Measurements from ENCODE around the gene NSL1. TPM values are rescaled to one million over a fixed set of nuclear protein-coding genes. Genes with fewer than 3 reads are reported as not detected.
"Not testable (repeated sequence)": the region's sequence is repeated elsewhere in the genome, so short reads cannot be mapped to it uniquely, and the experiment has no call there.

The NSL1 gene
- total RNA-seq, 4 donors from 2014 or later: 20.1 to 36.4 (median 31.1) TPM

DNA sequence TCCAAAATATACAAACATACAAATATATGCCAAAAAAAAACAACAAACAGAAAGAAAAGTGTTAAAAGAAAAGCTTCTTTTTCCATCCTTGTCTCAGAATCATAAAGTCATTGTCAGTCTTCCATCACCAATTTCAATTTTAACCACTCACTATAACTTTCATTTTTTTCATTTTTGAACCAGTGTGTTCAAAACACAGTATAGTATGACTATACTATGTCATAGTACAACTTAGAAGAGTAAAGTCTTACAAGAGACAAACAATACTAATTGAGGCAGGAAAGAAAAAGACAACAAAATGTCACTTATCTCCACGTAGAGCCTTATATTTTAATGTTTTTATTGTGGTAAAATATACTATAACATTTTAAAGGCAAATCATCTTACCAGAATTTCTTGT lies 7.6 kb downstream of the NSL1 start:
- WGBS, 2 donors (ENCODE audit: low coverage in 1 of 2): 62 to 81% methylated on average over 1 of the region's 1 CpG
- TF ChIP-seq, protein P1, sequence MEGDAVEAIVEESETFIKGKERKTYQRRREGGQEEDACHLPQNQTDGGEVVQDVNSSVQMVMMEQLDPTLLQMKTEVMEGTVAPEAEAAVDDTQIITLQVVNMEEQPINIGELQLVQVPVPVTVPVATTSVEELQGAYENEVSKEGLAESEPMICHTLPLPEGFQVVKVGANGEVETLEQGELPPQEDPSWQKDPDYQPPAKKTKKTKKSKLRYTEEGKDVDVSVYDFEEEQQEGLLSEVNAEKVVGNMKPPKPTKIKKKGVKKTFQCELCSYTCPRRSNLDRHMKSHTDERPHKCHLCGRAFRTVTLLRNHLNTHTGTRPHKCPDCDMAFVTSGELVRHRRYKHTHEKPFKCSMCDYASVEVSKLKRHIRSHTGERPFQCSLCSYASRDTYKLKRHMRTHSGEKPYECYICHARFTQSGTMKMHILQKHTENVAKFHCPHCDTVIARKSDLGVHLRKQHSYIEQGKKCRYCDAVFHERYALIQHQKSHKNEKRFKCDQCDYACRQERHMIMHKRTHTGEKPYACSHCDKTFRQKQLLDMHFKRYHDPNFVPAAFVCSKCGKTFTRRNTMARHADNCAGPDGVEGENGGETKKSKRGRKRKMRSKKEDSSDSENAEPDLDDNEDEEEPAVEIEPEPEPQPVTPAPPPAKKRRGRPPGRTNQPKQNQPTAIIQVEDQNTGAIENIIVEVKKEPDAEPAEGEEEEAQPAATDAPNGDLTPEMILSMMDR (IDR thresholded peaks at IDR 0.05): no peak
- TF ChIP-seq EP300 (IDR thresholded peaks at IDR 0.05) (no peak), POLR2A (IDR thresholded peaks at IDR 0.05) (no peak), POLR2AphosphoS5 (IDR thresholded peaks at IDR 0.05) (no peak)
- Histone ChIP-seq H3K27ac (no peak overlapping the region), H3K9me3 (no peaks in the 10 kb centered on the region), H3K36me3 (peaks cover 0 to 65% of the 10 kb centered on the region in 2 donors), H3K27me3 (no peaks in the 10 kb centered on the region), H3K4me1 (peaks cover 0 to 7% (median 0%) of the 10 kb centered on the region in 3 donors), H3K4me3 (no peak overlapping the region)
- no peak for ATAC-seq

DNA sequence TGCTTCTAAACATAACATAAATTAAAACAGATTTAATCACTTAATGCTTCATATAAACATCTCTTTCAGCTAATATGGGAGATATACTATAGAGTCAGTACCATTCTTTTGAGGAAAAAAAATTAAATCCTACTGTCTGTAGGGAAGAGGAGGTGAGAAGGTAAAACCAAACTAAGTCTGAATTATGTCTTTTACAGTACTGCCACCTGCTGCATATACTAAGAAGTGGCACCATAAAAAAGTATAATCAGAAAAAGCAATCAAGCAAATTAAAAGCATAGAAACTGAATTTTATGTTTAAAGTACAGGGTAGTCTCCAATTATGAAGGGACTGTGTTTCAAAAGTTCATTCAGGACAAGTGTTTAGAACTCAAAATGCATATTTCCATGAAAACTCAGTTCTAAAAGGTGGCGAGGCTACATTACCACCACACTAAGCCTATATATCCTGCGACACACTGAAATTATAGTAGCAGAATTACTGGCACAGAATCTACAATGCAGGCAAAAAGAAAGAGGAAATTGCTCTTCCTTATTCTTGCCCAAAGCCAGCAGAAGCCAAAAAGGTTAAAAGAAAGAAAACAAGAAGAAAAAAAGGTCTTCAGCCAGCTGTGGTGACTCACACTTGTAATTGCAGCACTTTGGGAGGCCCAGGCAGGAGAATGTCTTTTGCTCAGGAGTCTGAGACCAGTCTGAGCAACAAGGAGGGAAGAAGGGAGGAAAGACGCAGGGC lies 9.0 kb downstream of the NSL1 start:
- 89 to 90% methylated on average over 3 of the region's 3 CpGs for WGBS, 2 donors (ENCODE audit: low coverage in 1 of 2)

DNA sequence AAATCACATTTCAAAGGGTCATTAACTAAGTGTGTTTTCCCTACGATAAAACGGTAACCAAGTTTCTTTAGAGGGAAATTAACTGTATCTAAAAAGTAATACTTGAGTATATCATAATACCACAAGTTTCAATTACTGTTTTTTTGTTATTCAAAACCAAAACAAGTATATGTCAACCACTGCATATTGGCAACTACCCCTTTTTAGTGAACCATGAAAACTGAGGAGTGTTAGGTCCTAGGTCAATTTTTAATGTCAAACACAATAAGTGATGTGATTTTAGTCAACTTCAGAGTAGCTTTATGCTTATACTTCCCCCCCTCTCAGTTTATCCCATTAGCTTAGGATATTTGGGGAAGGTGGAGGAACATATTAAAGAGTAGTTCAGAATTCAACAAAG lies 10.4 kb downstream of the NSL1 start:
- Histone ChIP-seq H3K27ac (no peak overlapping the region), H3K36me3 (peaks cover 0 to 53% of the 10 kb centered on the region in 2 donors), H3K27me3 (no peaks in the 10 kb centered on the region), H3K4me1 (no peaks in the 10 kb centered on the region), H3K4me3 (no peak overlapping the region), H3K9me3 (no peaks in the 10 kb centered on the region)
- no peak for ATAC-seq
- TF ChIP-seq EP300 (IDR thresholded peaks at IDR 0.05) (no peak), POLR2A (IDR thresholded peaks at IDR 0.05) (no peak), POLR2AphosphoS5 (IDR thresholded peaks at IDR 0.05) (no peak)
- TF ChIP-seq, protein P1 (IDR thresholded peaks at IDR 0.05): no peak
- 85 to 92% methylated on average over 2 of the region's 2 CpGs for WGBS, 2 donors (ENCODE audit: low coverage in 1 of 2)

More for the DNA sequence above, 9.0 kb downstream of the NSL1 start:
- Histone ChIP-seq H3K4me1 (no peaks in the 10 kb centered on the region), H3K27ac (no peak overlapping the region), H3K4me3 (no peak overlapping the region), H3K36me3 (peaks cover 0 to 62% of the 10 kb centered on the region in 2 donors), H3K9me3 (no peaks in the 10 kb centered on the region), H3K27me3 (no peaks in the 10 kb centered on the region)
- peak; percentile 41 for ATAC-seq
- TF ChIP-seq POLR2A (IDR thresholded peaks at IDR 0.05): no peak
- TF ChIP-seq, protein P1 (IDR thresholded peaks at IDR 0.05): peak in 3 of 4 experiments; percentile 51 to 60 (median 54)
- TF ChIP-seq EP300 (IDR thresholded peaks at IDR 0.05): no peak
- TF ChIP-seq POLR2AphosphoS5 (IDR thresholded peaks at IDR 0.05): no peak

DNA sequence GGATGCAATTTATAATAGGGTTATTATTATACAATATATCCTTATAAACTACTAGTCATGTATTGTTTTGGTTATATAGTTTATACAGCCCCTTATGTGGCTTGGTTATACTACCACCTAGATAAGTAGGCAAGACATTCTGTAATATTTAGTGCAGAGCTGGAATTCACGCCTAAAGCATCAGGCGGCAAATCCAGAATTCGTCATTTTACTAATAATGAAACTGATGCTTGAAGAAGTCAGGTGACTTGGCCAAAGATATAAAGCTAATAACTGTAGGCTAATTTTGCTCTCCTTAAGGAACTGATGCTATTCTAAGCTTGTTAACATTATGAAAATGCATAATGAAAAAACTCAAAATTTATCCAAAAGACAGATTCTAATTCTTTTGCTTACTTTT lies 10.8 kb downstream of the NSL1 start:
- 85 to 95% methylated on average over 3 of the region's 3 CpGs for WGBS, 2 donors (ENCODE audit: low coverage in 1 of 2)
- Histone ChIP-seq H3K9me3 (no peaks in the 10 kb centered on the region), H3K27ac (no peak overlapping the region), H3K4me3 (no peak overlapping the region), H3K36me3 (peaks cover 0 to 48% of the 10 kb centered on the region in 2 donors), H3K27me3 (no peaks in the 10 kb centered on the region), H3K4me1 (no peaks in the 10 kb centered on the region)
- TF ChIP-seq EP300 (IDR thresholded peaks at IDR 0.05) (no peak), POLR2A (IDR thresholded peaks at IDR 0.05) (no peak), POLR2AphosphoS5 (IDR thresholded peaks at IDR 0.05) (no peak)
- TF ChIP-seq, protein P1 (IDR thresholded peaks at IDR 0.05): no peak
- no peak for ATAC-seq

DNA sequence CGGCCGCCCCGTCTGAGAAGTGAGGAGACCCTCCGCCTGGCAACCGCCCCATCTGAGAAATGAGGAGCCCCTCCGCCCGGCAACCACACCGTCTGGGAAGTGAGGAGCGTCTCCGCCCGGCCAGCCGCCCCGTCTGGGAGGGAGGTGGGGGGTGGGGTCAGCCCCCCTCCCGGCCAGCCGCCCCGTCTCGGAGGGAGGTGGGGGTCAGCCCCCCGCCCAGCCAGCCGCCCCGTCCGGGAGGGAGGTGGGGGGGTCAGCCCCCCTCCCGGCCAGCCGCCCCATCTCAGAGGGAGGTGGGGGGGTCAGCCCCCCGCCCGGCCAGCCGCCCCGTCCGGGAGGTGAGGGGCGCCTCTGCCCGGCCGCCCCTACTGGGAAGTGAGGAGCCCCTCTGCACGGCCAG lies 12.5 kb downstream of the NSL1 start:
- H3K9me3 ChIP-seq, H3K4me1 ChIP-seq, ATAC-seq, H3K4me3 ChIP-seq, H3K27ac ChIP-seq, H3K27me3 ChIP-seq: not testable (repeated sequence)
- WGBS, 2 donors (ENCODE audit: low coverage in 1 of 2): no CpG with 5 or more reads among the region's 32 CpGs
- H3K36me3 ChIP-seq: peaks cover 0 to 32% of the 10 kb centered on the region in 2 donors
